ENCODE measurements around the gene STEAP3.

GRCh38 chr2:119253760-119254600 lies 30.3 kb downstream of the STEAP3 start:
- no peak for TF ChIP-seq CTCF (IDR thresholded peaks at IDR 0.05 in 4 of 5, conservative IDR thresholded peaks at IDR 0.05 in 1 of 5)
- TF ChIP-seq POLR2A (IDR thresholded peaks at IDR 0.05) = no peak
